ENCODE results near the gene SLC2A4.

- TF ChIP-seq POLR2A (IDR thresholded peaks at IDR 0.05) (no peak), CTCF (IDR thresholded peaks at IDR 0.05) (no peak), EP300 (IDR thresholded peaks at IDR 0.05) (no peak)
Measured at GRCh38 chr17:7253082-7253481, 28.4 kb upstream of the SLC2A4 start.
